HG02678 (cell line): ENCODE results near the gene ARMCX4.
"Not testable (repeated sequence)": the region's sequence is repeated elsewhere in the genome, so short reads cannot be mapped to it uniquely, and the experiment has no call there.

ENCODE experiments used
- ATAC-seq: cut with Tn5 transposase; IDR thresholded peaks from one replicate; pipeline ENCODE4 v1.9.1; 2021; ENCODE audit warnings: mild to moderate bottlenecking, moderate library complexity; ENCODE audit not compliant: unreplicated experiment

ARMCX4 gene

DNA sequence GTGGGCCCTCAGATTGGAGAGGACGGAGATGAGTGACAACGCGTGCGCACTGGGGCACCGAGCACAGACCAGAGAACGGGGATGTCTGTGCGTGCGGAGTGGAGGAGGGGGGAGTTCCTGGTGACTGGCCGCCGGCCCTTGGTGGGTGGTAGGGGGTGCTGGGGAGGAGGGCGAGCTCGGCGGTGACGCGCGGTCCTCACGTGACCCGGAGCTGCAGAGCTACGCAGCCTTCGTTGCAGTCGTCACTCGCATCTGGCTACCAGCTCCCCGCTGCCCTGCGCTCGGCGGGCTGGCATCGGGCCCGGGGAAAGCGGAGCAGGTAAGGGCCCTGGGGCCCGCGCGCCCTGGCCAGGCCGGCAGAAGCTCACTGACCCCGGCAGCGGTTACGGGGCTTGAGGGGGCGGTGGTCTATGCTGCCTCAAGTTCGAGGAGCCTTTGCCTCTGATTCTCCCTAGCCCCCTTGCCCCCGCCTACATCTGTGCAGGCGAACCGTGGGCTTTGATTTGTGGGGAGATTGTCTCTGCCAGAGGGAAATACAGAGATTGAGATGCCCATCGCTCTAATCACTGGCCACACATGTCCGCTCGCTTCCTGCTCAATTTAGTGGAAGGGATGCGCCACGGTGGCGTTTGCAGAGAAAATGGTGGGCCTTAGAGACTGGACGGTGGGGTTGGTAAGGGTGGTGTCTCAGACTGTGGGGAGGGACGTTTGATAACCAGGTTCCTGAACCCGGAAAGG lies at the start of gene ARMCX4:
Gene ARMCX4, plus strand, starts transcription at position 245 of the 738 bp plus-strand sequence. CDS start 3,134 bp downstream, outside the sequence.
- no peak for ATAC-seq

DNA sequence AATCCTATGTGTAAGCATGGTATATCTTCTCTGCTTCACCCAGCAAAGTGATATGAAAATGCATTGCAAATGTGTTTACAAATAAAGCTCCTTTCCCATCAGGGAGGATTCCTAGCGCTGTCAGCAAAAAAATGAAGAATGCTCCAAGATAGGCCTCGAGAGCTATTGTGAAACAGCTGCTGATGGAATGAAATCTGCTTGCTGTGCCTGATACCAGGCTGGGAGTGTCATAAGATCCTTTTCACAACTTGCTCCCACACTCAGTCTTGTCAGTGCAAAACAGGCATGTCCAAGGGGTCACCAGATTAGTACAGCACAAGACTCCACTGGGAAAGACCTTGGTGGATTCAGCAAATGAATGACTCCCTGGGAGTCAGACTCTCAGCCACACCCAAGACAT lies 43.2 kb upstream of the ARMCX4 start:
- ATAC-seq = no peak

DNA sequence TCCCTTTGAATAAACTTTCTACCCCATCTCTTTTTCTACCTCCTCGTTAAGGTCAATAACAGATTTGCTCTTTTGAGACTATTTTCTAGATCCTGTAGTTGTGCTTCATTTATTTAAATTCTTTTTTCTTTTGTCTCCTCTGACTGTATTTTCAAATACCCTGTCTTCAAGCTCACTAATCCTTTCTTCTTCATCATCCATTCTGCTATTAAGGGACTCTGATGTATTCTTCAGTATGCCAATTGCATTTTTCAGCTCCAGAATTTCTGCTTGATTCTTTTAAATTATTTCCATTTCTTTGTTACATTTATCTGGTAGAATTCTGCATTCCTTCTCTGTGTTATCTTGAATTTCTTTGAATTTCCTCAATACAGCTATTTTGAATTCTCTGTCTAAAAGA lies 36.0 kb upstream of the ARMCX4 start:
- ATAC-seq = no peak

DNA sequence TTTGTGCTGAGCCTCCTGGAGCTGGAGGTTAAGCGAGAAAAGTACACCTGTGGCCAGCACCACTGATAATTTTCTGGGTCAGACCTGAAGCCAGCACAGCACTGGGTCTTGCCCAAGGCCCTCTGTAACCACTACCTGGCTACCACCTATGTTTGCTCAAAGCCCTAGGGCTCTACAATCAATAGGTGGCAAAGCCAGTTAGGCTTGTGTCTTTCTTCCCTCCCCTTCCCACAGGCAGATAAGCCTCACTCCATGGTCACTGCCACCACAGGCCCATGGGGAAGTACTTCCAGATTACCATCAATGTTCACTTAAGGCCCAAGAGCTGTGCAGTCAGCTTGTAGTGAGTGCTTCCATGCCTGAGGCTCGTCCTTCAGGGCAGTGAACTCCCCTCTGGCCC lies 35.2 kb upstream of the ARMCX4 start:
- no peak for ATAC-seq

DNA sequence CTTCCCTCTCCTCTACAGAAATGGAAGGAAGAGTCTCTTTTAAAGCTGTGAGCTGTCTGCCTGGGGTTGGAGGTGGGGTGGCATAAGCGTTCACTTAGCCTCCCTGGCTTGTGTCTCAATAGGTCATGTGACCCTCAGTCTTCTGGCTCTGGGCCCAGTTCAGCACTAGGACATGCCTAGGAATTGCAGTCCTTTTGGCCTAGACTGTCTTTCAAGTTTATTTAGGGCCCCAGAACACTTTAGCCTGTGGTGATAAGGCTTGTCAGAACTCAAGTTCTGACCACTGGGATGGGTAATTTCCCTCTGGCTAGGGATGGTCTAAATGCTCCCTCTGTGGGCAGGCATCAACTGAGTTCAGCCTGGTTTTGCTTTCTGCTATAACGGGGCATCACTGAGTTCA lies 34.3 kb upstream of the ARMCX4 start:
- ATAC-seq = no peak

DNA sequence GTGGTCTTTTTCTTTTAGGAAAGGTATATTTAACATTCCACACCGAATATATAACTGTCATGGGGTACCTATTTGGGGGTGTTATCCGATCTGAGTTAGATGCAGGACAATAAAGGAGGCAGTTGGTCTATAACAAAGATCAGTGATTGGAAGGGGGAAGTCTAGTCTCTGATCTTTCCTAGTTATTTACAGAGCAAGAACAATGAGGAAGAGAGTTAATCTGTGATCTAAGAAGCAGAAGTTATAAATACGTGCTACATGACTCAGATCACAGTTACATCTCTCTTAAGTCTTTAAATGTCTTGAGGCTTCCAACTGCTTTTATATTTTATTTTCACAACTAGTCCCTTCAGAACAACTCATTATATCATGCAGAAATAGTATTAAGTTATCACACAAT lies 33.2 kb upstream of the ARMCX4 start:
- ATAC-seq = no peak

DNA sequence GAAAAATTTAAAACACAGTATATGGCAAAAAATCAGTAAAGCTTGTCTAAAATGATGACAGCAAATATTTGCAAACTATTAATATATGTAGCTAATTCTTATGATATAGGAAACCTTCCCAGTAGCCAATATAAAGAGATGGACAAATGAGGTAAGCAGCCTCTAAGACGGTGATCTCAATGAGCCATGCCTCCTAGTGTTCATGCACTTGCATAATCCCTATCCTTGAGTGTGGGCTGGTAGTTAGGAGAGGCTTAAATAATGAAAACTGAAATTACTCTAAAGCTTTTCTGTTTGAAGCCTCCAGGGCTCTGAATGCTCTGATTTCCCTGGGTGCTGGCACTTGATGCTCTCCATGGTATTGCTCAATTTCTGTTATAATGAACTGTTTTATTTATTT lies 24.6 kb upstream of the ARMCX4 start:
- no peak for ATAC-seq

DNA sequence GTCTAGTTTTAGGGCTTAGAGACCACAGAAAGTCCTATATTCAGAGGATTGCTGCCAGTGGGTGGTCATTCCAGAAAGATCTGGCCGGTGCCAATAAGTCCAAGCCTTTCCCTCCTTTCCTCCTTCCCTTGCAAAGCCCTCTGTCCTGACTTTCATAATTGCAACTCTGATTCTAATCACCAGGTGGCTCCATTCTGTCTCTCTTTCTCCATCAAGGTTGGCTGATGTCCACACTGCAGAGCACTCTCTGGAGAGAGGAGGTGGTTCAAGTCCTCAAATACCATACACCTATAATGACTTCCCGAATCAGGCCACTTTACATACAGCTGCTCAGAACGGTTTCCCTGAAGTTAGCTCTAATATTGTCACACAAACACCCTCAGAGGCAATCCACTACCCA lies 22.4 kb upstream of the ARMCX4 start:
- no peak for ATAC-seq

DNA sequence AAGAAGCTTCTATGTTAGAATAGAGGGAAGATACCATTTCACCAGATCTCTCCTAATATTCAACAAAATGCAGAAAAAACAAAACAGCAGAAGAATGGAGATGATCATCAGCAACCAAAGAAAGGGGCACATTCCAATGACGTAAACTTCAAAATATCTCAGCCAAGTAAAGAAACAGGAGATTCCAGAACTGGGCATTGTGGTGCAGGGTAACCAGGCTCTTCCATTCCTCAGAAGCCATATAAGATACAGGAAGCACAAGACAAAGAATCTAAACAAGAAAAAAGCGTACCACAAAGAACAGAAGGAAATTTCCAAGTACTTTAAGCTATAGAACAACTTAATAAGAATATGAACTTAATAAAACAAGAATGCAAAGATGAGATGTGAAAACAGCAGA lies 6.9 kb upstream of the ARMCX4 start:
- ATAC-seq = no peak

DNA sequence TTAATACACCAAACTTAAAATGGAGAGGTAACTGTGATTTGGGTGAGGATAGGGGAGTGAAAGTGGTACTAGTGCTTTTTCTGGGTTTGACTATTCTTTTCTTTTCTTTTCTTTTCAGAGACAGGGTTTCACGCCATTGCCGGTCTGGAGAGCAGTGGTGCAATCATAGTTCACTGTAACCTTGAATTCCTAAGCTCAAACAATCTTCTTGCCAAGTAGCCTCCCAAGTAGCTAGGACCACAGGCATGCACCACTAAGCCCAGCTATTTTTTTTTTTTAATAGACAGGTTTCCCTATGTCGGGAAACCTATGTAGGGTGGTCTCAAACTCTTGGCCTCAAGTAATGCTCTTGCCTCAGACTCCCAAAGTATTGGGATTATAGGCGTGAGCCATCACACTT lies 3.0 kb upstream of the ARMCX4 start:
- no peak for ATAC-seq

DNA sequence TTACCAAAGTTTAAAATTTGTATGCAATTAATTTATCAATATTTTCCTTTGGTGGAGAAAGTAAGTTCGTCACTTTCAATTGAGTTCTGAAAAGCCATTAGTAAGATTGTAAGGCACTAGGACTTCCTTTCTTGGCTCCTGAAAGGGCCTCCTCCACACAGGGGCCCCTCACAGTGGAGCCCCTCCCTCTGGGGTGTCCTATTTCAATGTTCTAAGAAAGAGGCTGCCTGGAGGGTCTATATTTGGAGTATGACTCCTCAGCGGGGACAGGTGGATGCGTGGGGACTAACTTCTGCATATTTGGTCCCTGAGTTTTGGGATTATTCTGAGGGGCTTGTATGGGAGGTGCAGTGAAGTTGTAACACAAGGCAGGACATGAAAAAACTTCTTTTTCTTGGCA lies 1.6 kb upstream of the ARMCX4 start:
- no peak for ATAC-seq

DNA sequence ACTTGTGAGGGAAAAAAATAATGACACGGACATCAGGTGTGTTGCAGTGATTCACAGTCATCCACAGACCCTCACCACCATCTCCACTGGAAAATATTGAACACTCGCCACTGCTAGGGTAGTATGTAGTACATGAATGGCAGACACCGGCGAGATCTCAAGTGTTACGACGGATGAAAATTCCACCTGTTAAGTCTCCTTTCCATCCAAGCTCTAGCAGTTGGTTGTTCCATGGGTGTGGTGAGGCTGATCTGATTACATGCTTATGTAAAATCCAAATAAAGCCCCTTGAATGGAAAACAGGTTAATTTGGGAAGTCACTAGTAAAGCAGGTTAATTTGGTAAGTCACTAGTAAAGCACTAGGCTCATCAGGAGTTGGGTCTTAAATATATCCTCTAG lies 1.1 kb upstream of the ARMCX4 start:
- ATAC-seq = no peak

DNA sequence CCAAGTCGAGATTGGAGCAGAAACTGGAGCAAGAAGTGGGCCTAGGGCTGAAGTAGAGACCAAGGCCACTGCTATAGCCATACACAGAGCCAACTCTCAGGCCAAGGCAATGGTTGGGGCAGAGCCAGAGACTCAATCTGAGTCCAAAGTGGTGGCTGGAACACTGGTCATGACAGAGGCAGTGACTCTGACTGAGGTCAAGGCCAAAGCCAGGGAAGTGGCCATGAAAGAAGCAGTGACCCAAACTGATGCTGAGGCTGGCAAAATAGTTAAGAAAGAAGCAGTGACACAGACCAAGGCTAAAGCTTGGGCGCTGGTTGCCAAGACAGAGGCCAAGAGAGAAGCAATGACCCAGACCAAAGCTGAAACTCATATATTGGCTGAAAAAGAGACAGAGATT lies 3.5 kb downstream of the ARMCX4 start:
- ATAC-seq = no peak

DNA sequence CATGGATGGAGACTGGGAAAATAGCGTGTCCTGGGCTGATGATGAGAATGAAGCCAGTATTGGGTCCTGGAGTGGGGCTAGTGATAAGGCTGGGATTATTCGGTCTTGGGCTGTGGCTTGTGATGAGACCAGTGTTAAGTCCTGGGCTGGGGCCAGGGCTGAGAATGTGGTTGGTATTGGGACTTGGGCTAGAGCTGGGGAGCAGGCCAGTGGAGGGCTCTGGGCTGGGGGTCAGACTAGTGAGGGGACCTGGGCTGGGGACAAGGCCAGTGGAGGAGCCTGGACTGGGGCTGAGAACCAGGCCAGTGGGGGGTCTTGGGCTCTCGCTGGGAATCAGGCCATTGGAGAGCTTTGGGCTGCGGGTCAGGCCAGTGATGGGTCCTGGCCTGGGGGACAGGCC lies 6.7 kb downstream of the ARMCX4 start:
- no peak for ATAC-seq

DNA sequence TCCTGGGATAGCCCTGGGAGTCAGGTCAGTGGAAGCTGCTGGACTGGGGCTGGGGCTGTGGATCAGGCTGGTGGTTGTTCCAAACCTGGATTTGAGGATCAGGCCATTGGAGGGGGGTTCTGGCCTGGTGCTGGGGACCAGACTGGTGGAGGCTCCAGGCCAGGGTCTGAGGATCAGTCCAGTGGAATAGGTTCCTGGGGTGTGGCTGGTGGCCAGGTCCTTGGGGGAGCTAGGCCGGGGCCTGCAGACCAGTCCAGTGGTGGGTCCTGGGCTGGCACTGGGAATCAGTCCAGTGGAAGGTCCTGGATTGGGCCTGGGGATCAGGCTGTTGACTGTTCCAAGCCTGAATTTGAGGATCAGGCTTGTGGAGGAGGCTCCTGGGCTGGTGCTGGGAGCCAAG lies 8.0 kb downstream of the ARMCX4 start:
- no peak for ATAC-seq

DNA sequence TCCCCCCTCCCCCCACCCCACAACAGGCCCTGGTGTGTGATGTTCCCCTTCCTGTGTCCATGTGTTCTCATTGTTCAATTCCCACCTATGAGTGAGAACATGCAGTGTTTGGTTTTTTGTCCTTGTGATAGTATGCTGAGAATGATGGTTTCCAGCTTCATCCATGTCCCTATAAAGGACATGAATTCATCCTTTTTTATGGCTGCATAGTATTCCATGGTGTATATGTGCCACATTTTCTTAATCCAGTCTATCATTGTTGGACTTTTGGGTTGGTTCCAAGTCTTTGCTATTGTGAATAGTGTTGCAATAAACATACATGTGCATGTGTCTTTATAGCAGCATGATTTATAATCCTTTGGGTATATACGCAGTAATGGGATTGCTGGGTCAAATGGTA lies 17.7 kb downstream of the ARMCX4 start:
- ATAC-seq = not testable (repeated sequence)

DNA sequence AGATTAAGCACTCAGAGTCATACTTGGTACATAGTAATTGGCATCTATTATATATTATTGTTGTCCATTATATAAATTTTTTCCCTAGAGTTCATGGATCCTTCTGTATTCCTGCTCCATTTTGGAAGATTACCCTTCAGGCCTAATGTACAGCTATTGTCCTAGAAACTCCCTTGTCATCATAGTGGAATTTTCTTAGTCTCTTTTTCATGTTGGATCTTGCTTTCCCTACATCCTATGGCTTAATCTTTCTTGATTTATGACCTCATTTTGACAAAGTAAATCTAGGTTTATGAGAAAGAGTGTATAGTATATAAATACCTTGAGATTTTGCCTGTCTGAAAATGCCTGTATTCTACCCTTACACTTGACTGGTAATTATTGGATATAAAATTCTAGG lies 22.1 kb downstream of the ARMCX4 start:
- no peak for ATAC-seq

DNA sequence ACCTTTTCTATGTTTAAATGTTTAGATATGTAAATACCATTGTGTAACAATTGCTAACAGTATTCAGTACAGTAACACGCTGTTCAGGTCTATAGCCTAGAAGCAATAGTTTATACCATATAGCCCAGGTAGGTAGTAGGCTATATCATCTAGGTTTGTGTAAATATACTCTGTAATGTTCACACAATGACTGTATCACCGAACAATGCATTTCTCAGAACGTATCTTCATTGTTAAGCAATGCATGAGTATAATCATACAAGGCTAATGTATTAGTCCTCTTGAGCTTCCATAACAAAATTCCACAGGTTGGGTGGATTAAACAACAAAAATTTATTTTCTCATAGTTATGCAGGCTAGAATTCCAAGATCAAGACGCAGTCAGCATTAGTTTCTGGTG lies 22.7 kb downstream of the ARMCX4 start:
- ATAC-seq = no peak

DNA sequence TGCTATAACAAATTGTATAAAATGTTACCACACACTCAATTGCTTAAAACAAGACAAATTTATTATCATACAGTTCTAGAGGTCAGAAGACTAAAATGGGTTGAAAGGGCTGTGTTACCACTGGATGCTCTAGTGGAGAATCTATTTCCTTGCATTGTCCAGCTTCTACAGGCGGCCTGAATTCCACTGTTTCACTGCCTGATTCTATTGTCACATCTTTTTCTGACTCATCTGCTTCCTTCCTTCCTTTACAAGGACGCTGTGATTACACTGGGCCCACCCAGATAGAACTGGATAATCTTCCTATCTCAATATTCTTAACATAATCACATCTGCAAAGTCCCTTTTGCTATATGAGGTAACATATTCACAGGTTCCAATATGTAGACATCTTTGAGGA lies 45.7 kb downstream of the ARMCX4 start:
- no peak for ATAC-seq
